ENCODE results near the gene PAX8.

PAX8 gene

DNA sequence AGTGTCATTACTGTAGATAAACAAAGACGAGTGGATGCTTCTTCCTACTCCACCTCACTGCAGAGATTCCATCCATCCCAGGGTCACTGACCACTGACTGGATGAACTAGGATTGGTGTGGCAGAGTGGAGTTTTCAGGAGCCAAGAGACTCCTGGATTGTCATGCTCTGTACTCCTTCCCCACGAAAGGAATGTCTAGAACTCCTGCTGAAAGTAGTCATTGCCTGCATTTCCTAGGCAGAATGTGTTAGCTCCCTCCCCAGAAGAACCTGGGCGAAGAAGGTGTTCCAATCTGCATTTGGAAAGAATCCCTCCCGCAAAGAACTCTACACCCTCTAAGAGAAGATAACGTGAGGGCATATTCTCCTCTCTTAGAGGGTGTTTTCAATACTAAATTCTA, 6.2 kb downstream of the PAX8 start:
- no peak overlapping the region for H3K4me3 ChIP-seq (ENCODE audit: low read depth in 1 of 2, low read length in 2 of 2)
- H3K27ac ChIP-seq (ENCODE audit: low read depth, low read length) = no peak overlapping the region
- H3K27me3 ChIP-seq (ENCODE audit: control insufficient read depth in 1 of 2, insufficient read depth in 2 of 2, low read length in 2 of 2) = peaks cover 4 to 28% of the 10 kb centered on the region in 2 donors
- no peaks in the 10 kb centered on the region for H3K9me3 ChIP-seq (ENCODE audit: control insufficient read depth in 1 of 2, low read length in 2 of 2)
- H3K9ac ChIP-seq (ENCODE audit: low read depth in 1 of 2, low read length in 2 of 2) = no peak overlapping the region
- H3K4me1 ChIP-seq (ENCODE audit: control insufficient read depth in 1 of 2, insufficient read depth in 2 of 2, low read length in 2 of 2) = peaks cover 0 to 7% of the 10 kb centered on the region in 2 donors
- H3K36me3 ChIP-seq (ENCODE audit: control insufficient read depth in 1 of 2, insufficient read depth in 2 of 2, low read length in 2 of 2) = peaks cover 0 to 7% of the 10 kb centered on the region in 2 donors

GRCh38 chr2:113268621-113269360, 9.9 kb downstream of the PAX8 start:
- H3K9ac ChIP-seq (ENCODE audit: low read depth in 1 of 2, low read length in 2 of 2) = no peak overlapping the region
- no peaks in the 10 kb centered on the region for H3K9me3 ChIP-seq (ENCODE audit: control insufficient read depth in 1 of 2, low read length in 2 of 2)
- H3K27me3 ChIP-seq (ENCODE audit: control insufficient read depth in 1 of 2, insufficient read depth in 2 of 2, low read length in 2 of 2) = peaks cover 0 to 6% of the 10 kb centered on the region in 2 donors
- H3K4me3 ChIP-seq (ENCODE audit: low read depth in 1 of 2, low read length in 2 of 2) = no peak overlapping the region
- peaks cover 0 to 34% of the 10 kb centered on the region in 2 donors for H3K36me3 ChIP-seq (ENCODE audit: control insufficient read depth in 1 of 2, insufficient read depth in 2 of 2, low read length in 2 of 2)
- no peak overlapping the region for H3K27ac ChIP-seq (ENCODE audit: low read depth, low read length)
- H3K4me1 ChIP-seq (ENCODE audit: control insufficient read depth in 1 of 2, insufficient read depth in 2 of 2, low read length in 2 of 2) = peaks cover 0 to under 1% of the 10 kb centered on the region in 2 donors

DNA sequence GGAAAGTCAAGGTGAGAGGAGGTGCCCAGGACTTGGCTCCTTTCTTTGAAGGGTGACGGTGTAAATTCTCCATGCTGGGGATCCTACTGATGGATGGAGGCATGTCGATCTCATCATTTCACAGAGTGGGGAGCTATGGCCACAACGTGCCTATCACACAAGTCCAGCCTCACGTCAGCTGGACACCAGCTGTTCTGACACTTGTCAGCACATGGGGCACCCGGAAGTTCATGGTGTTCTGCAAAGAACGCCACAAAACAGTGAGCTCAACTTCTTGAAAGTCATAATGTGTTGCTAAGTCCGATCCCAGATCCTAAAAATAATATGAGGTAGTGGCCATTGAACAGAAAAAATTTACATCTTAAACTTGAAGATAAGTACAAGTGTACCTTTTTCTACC, 12.3 kb downstream of the PAX8 start:
- Histone ChIP-seq H3K4me1 (ENCODE audit: control insufficient read depth in 1 of 2, insufficient read depth in 2 of 2, low read length in 2 of 2) (no peaks in the 10 kb centered on the region), H3K27ac (ENCODE audit: low read depth, low read length) (no peak overlapping the region), H3K9ac (ENCODE audit: low read depth in 1 of 2, low read length in 2 of 2) (no peak overlapping the region), H3K27me3 (ENCODE audit: control insufficient read depth in 1 of 2, insufficient read depth in 2 of 2, low read length in 2 of 2) (no peaks in the 10 kb centered on the region), H3K36me3 (ENCODE audit: control insufficient read depth in 1 of 2, insufficient read depth in 2 of 2, low read length in 2 of 2) (peaks cover 0 to 34% of the 10 kb centered on the region in 2 donors), H3K9me3 (ENCODE audit: control insufficient read depth in 1 of 2, low read length in 2 of 2) (no peaks in the 10 kb centered on the region), H3K4me3 (ENCODE audit: low read depth in 1 of 2, low read length in 2 of 2) (no peak overlapping the region)

- H3K27ac ChIP-seq (ENCODE audit: low read depth, low read length) = no peak overlapping the region
- no peak overlapping the region for H3K4me3 ChIP-seq (ENCODE audit: low read depth in 1 of 2, low read length in 2 of 2)
- H3K4me1 ChIP-seq (ENCODE audit: control insufficient read depth in 1 of 2, insufficient read depth in 2 of 2, low read length in 2 of 2) = no peaks in the 10 kb centered on the region
These were observed 13.9 kb downstream of the PAX8 start for GRCh38 chr2:113264713-113265403.

DNA sequence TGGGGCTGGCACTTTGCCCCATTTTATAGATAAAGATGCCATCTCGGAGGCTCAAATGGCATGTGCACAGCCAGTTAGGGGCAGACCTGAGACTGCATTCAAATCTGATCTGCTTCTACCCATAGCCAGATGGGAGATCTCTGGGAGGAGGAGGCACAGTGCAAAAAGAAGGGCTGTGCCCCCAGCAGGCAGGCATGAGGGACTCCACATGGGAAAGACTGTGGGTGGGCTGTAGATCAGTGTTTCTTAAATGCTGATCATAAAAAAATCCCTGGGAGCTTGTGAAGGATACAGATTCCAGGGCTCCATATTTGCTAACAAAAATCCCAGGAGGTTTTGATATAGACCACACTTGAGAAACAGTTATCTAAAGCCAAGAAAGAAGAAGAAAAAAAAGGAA, 15.2 kb downstream of the PAX8 start:
- H3K4me1 ChIP-seq (ENCODE audit: control insufficient read depth in 1 of 2, insufficient read depth in 2 of 2, low read length in 2 of 2) = no peaks in the 10 kb centered on the region

More at GRCh38 chr2:113264713-113265403, 13.9 kb downstream of the PAX8 start:
- Histone ChIP-seq H3K36me3 (ENCODE audit: control insufficient read depth in 1 of 2, insufficient read depth in 2 of 2, low read length in 2 of 2) (peaks cover 0 to 31% of the 10 kb centered on the region in 2 donors), H3K9ac (ENCODE audit: low read depth in 1 of 2, low read length in 2 of 2) (no peak overlapping the region), H3K27me3 (ENCODE audit: control insufficient read depth in 1 of 2, insufficient read depth in 2 of 2, low read length in 2 of 2) (no peaks in the 10 kb centered on the region), H3K9me3 (ENCODE audit: control insufficient read depth in 1 of 2, low read length in 2 of 2) (no peaks in the 10 kb centered on the region)

DNA sequence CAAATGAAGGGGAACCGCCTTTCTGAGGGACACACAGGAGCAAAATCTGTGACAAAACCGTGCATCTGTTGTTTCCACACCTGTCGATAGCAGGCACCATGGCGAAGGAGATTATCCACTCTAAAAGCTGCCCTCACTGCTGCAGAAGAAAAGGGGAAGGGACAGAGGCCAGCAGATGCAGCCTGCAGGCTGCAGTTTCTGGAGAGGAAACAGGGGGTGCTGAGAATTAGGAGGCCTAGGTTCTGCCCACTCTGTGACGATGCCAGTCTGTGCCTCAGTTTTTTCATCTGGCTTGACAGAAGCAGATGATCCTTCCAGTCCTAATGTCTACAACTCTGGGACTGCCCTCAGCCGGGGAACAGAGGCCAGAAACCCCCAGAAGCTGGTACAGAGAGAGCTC, 17.7 kb downstream of the PAX8 start:
- Histone ChIP-seq H3K27ac (ENCODE audit: low read depth, low read length) (no peak overlapping the region), H3K4me1 (ENCODE audit: control insufficient read depth in 1 of 2, insufficient read depth in 2 of 2, low read length in 2 of 2) (no peaks in the 10 kb centered on the region), H3K27me3 (ENCODE audit: control insufficient read depth in 1 of 2, insufficient read depth in 2 of 2, low read length in 2 of 2) (no peaks in the 10 kb centered on the region), H3K9me3 (ENCODE audit: control insufficient read depth in 1 of 2, low read length in 2 of 2) (no peaks in the 10 kb centered on the region), H3K9ac (ENCODE audit: low read depth in 1 of 2, low read length in 2 of 2) (no peak overlapping the region), H3K36me3 (ENCODE audit: control insufficient read depth in 1 of 2, insufficient read depth in 2 of 2, low read length in 2 of 2) (peaks cover 0 to 24% of the 10 kb centered on the region in 2 donors), H3K4me3 (ENCODE audit: low read depth in 1 of 2, low read length in 2 of 2) (no peak overlapping the region)

More for the DNA sequence above, 15.2 kb downstream of the PAX8 start:
- no peaks in the 10 kb centered on the region for H3K9me3 ChIP-seq (ENCODE audit: control insufficient read depth in 1 of 2, low read length in 2 of 2)
- H3K27me3 ChIP-seq (ENCODE audit: control insufficient read depth in 1 of 2, insufficient read depth in 2 of 2, low read length in 2 of 2) = no peaks in the 10 kb centered on the region
- no peak overlapping the region for H3K27ac ChIP-seq (ENCODE audit: low read depth, low read length)
- H3K9ac ChIP-seq (ENCODE audit: low read depth in 1 of 2, low read length in 2 of 2) = no peak overlapping the region
- no peak overlapping the region for H3K4me3 ChIP-seq (ENCODE audit: low read depth in 1 of 2, low read length in 2 of 2)
- peaks cover 0 to 33% of the 10 kb centered on the region in 2 donors for H3K36me3 ChIP-seq (ENCODE audit: control insufficient read depth in 1 of 2, insufficient read depth in 2 of 2, low read length in 2 of 2)

- Histone ChIP-seq H3K27me3 (ENCODE audit: control insufficient read depth in 1 of 2, insufficient read depth in 2 of 2, low read length in 2 of 2) (no peaks in the 10 kb centered on the region), H3K9me3 (ENCODE audit: control insufficient read depth in 1 of 2, low read length in 2 of 2) (no peaks in the 10 kb centered on the region), H3K36me3 (ENCODE audit: control insufficient read depth in 1 of 2, insufficient read depth in 2 of 2, low read length in 2 of 2) (peaks cover 0 to 14% of the 10 kb centered on the region in 2 donors), H3K4me1 (ENCODE audit: control insufficient read depth in 1 of 2, insufficient read depth in 2 of 2, low read length in 2 of 2) (no peaks in the 10 kb centered on the region), H3K27ac (ENCODE audit: low read depth, low read length) (no peak overlapping the region), H3K4me3 (ENCODE audit: low read depth in 1 of 2, low read length in 2 of 2) (no peak overlapping the region), H3K9ac (ENCODE audit: low read depth in 1 of 2, low read length in 2 of 2) (no peak overlapping the region)
These were observed 20.1 kb downstream of the PAX8 start for GRCh38 chr2:113258471-113259147.

- H3K27ac ChIP-seq (ENCODE audit: low read depth, low read length) = no peak overlapping the region
These were observed 21.0 kb downstream of the PAX8 start for GRCh38 chr2:113257516-113258264.

GRCh38 chr2:113255140-113256070, 23.3 kb downstream of the PAX8 start:
- H3K9ac ChIP-seq (ENCODE audit: low read depth in 1 of 2, low read length in 2 of 2) = no peak overlapping the region
- no peaks in the 10 kb centered on the region for H3K9me3 ChIP-seq (ENCODE audit: control insufficient read depth in 1 of 2, low read length in 2 of 2)
- H3K4me3 ChIP-seq (ENCODE audit: low read depth in 1 of 2, low read length in 2 of 2) = no peak overlapping the region
- H3K27me3 ChIP-seq (ENCODE audit: control insufficient read depth in 1 of 2, insufficient read depth in 2 of 2, low read length in 2 of 2) = no peaks in the 10 kb centered on the region
- peaks cover 9 to 13% of the 10 kb centered on the region in 2 donors for H3K4me1 ChIP-seq (ENCODE audit: control insufficient read depth in 1 of 2, insufficient read depth in 2 of 2, low read length in 2 of 2)
- no peak overlapping the region for H3K27ac ChIP-seq (ENCODE audit: low read depth, low read length)
- peaks cover 0 to 18% of the 10 kb centered on the region in 2 donors for H3K36me3 ChIP-seq (ENCODE audit: control insufficient read depth in 1 of 2, insufficient read depth in 2 of 2, low read length in 2 of 2)

More at GRCh38 chr2:113257516-113258264, 21.0 kb downstream of the PAX8 start:
- H3K27me3 ChIP-seq (ENCODE audit: control insufficient read depth in 1 of 2, insufficient read depth in 2 of 2, low read length in 2 of 2) = no peaks in the 10 kb centered on the region
- H3K9ac ChIP-seq (ENCODE audit: low read depth in 1 of 2, low read length in 2 of 2) = no peak overlapping the region
- no peaks in the 10 kb centered on the region for H3K4me1 ChIP-seq (ENCODE audit: control insufficient read depth in 1 of 2, insufficient read depth in 2 of 2, low read length in 2 of 2)
- H3K4me3 ChIP-seq (ENCODE audit: low read depth in 1 of 2, low read length in 2 of 2) = no peak overlapping the region
- H3K36me3 ChIP-seq (ENCODE audit: control insufficient read depth in 1 of 2, insufficient read depth in 2 of 2, low read length in 2 of 2) = peaks cover 0 to 18% of the 10 kb centered on the region in 2 donors
- no peaks in the 10 kb centered on the region for H3K9me3 ChIP-seq (ENCODE audit: control insufficient read depth in 1 of 2, low read length in 2 of 2)
